Esophagus (tissue), 2 donors: ENCODE measurements around the gene TNRC6A. TPM values are rescaled to one million over a fixed set of nuclear protein-coding genes. Genes with fewer than 3 reads are reported as not detected.
A peak's percentile ranks its signal among the peaks of the same experiment; 100 is the strongest.
"Not testable (repeated sequence)": the region's sequence is repeated elsewhere in the genome, so short reads cannot be mapped to it uniquely, and the experiment has no call there.

Source experiments
- H3K27ac ChIP-seq, 2 donors: one replicate each; pipeline ENCODE4 v1.5.1; 2013; ENCODE audit warnings: low read depth in 2 of 2, mild to moderate bottlenecking in 2 of 2, inconsistent platforms in 1 of 2, low read length in 1 of 2, moderate library complexity in 1 of 2
- H3K27me3 ChIP-seq, 2 donors: one replicate each; pipeline ENCODE4 v1.6.1; 2013; ENCODE audit warnings: low read length in 2 of 2, control low read depth in 1 of 2, mild to moderate bottlenecking in 1 of 2; ENCODE audit not compliant: insufficient read depth in 2 of 2, control insufficient read depth in 1 of 2
- H3K36me3 ChIP-seq, 2 donors: one replicate each; pipeline ENCODE4 v1.6.1; 2013; ENCODE audit warnings: low read length in 1 of 2; ENCODE audit not compliant: control insufficient read depth in 2 of 2, insufficient read depth in 2 of 2
- H3K4me1 ChIP-seq, 2 donors: one replicate each; pipeline ENCODE4 v1.6.1; 2013; ENCODE audit warnings: low read length in 1 of 2; ENCODE audit not compliant: control insufficient read depth in 2 of 2, insufficient read depth in 2 of 2
- H3K4me3 ChIP-seq, 2 donors: one replicate each; pipeline ENCODE4 v1.5.1; 2013; ENCODE audit warnings: low read length in 2 of 2, mild to moderate bottlenecking in 2 of 2, low read depth in 1 of 2, moderate library complexity in 1 of 2
- H3K9me3 ChIP-seq, 2 donors: one replicate each; pipeline ENCODE4 v1.6.1; 2013; ENCODE audit warnings: mild to moderate bottlenecking in 2 of 2, low read depth in 1 of 2, low read length in 1 of 2, moderate library complexity in 1 of 2; ENCODE audit not compliant: control insufficient read depth in 2 of 2, insufficient read depth in 1 of 2
- WGBS, 2 donors: extraction: QIAGEN DNeasy Blood & Tissue Kit; methylation state at CpG; one replicate each; pipeline ENCODE4 v1.1.7; 2013; 5-methylcytosine and 5-hydroxymethylcytosine counted together
- polyA plus RNA-seq, 2 donors: library from polyadenylated mRNA; stranded (reverse); fragments of 200-250 nt; gene quantifications; one replicate each; pipeline ENCODE4 v1.2.3, GENCODE V29; 2013
- donor health status: healthy with polysubstance abuse.
- donor health status: Bipolar disorder and iron deficiency.

The TNRC6A gene
- polyA plus RNA-seq, 2 donors, result 10.0 to 14.7 TPM

DNA sequence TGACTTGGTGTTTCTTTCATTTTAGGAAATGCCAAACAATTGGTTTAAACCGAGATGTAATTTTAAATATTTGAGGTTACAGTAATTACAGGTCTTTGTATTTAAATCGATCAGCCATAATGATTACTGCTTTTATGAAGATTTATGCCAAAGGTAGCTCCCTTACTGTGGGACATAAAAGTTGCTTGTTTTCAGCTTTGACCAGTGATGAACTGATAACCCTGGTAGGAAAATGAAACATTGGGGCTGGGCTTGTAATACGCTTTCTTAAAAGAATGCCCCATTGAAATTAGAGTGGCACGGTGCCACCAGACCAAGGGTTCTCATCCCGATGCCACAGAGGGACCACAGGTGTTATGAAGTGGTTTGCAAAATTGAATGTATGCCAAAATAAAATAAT lies 7.3 kb downstream of the TNRC6A start:
- Histone ChIP-seq H3K27me3 (no peaks in the 10 kb centered on the region), H3K4me3 (no peak overlapping the region), H3K4me1 (no peaks in the 10 kb centered on the region), H3K27ac (peak overlapping the region in 1 of 2 donors; percentile 42), H3K36me3 (peaks cover 0 to 2% of the 10 kb centered on the region in 2 donors), H3K9me3 (no peaks in the 10 kb centered on the region)
- 53 to 56% methylated on average over 5 of the region's 5 CpGs for WGBS, 2 donors

DNA sequence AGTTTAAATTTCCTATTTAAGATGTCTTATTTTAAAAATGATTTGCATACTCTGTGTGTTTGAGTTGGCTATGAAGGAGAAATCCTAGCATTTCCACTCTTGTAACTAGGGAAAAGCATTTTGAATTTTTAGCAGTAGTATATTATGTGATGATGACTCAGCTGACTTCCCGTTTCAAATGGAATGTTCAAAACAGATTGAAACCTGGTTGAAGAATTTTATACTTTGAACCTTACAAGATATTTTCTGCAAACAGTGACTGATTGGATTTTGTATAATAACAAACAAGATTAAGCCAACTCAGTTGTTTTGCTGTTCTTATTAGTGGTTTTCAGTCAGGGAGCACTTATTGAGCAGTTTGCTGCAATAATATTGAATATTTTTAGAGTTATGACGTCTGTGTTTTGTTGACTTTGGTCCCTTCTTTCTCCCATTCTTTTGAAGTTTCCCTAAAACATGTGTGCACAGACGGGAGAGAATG lies 8.0 kb downstream of the TNRC6A start:
- H3K36me3 ChIP-seq, result peaks cover 0 to 2% of the 10 kb centered on the region in 2 donors
- H3K4me1 ChIP-seq, result no peaks in the 10 kb centered on the region
- 18 to 23% methylated on average over 3 of the region's 3 CpGs for WGBS, 2 donors
- no peaks in the 10 kb centered on the region for H3K27me3 ChIP-seq
- no peak overlapping the region for H3K4me3 ChIP-seq
- H3K27ac ChIP-seq, result no peak overlapping the region
- H3K9me3 ChIP-seq, result no peaks in the 10 kb centered on the region

DNA sequence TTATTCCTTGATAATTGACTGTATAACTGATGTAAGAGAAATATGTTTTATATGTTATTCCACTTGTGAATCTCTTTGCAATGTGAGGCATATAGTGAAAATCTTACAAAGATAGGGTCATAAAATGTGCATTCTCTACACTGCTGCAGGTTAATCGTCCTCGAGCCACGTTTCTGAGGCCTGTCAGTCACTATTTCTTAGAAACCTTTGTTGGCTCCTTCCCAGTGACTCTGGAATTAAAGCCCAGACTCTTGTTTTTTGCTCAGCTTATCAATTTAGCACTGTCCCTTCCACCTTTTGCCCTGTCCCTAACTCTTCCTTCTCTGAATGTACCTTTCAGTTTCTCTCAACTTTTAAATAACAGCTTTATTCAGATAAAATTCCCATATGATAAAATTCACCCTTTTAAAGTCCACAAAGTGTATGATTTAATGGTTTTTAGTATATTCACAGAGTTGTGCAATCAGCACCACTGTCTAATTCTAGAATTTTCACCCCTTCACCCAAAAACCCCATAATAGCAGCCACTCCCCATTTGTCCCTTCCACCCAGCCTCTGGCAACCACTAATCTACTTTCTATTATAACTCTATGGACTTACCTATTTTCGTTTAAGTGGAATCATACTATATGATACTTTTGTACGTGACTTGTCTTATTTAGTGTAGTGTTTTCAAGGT lies 8.6 kb downstream of the TNRC6A start:
- Histone ChIP-seq H3K4me3 (no peak overlapping the region), H3K27me3 (no peaks in the 10 kb centered on the region), H3K4me1 (no peaks in the 10 kb centered on the region), H3K9me3 (no peaks in the 10 kb centered on the region), H3K27ac (peak overlapping the region in 1 of 2 donors; percentile 67), H3K36me3 (peaks cover 0 to 2% of the 10 kb centered on the region in 2 donors)
- 66 to 78% methylated on average over 5 of the region's 5 CpGs for WGBS, 2 donors

DNA sequence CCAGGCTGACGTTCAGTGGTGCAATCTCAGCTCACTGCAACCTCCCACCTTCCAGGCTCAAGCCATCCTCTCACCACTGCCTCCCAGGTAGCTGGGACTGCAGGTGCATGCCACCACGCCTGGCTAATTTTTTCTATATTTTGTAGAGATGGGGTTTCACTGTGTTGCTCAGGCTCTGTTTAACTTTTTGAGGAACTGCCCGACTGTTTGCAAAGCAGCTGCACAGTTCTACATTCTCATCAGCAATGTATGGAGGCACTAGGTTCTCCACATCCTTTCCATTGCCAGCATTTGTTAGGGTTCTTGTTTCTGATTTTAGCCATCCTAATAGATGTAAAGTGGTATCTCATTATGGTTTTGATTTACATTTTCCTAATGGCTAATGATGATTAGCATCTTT lies 9.4 kb downstream of the TNRC6A start:
- no peaks in the 10 kb centered on the region for H3K4me1 ChIP-seq
- no peaks in the 10 kb centered on the region for H3K9me3 ChIP-seq

DNA sequence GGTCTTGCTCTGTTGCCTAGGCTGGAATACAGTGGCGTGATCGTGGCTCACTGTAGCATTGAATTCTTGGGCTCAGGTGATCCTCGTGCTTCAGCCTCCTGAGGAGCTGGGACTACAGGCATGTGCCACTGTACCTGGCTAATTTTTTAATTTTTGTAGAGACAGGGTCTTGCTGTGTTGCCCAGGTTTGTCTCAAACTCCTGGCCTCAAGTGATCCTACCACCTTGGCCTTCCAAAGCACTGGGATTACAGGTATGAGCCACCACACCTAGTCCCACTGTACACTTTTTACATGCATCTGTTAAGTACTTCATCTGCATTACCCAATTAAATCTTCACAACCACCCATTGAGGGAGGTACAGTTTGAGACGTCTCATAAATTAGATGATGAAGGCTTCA lies 12.4 kb downstream of the TNRC6A start:
- Histone ChIP-seq H3K27me3 (no peaks in the 10 kb centered on the region), H3K36me3 (no peaks in the 10 kb centered on the region), H3K9me3 (no peaks in the 10 kb centered on the region), H3K27ac (no peak overlapping the region), H3K4me1 (no peaks in the 10 kb centered on the region), H3K4me3 (no peak overlapping the region)
- 93 to 97% methylated on average over 4 of the region's 4 CpGs for WGBS, 2 donors

More for the DNA sequence above, 9.4 kb downstream of the TNRC6A start:
- H3K27me3 ChIP-seq, result no peaks in the 10 kb centered on the region
- H3K27ac ChIP-seq, result no peak overlapping the region
- H3K4me3 ChIP-seq, result no peak overlapping the region
- WGBS, 2 donors, result 86 to 87% methylated on average over 3 of the region's 3 CpGs
- H3K36me3 ChIP-seq, result peaks cover 0 to under 1% of the 10 kb centered on the region in 2 donors

DNA sequence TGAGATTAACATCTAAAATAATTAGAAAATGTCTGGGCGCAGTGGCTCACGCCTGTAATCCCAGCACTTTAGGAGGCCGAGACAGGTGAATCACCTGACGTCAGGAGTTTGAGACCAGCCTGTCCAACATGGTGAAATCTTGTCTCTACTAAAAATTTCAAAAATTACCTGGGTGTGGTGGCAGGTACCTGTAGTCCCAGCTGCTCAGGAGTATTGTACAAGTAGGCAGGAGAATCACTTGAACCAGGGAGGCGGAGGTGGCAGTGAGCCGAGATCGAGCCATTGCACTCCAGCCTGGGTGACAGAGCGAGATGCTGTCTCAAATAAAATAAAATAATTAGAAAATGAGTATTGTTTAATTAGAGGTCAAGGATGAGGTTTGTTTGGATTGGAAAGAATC lies 13.2 kb downstream of the TNRC6A start:
- H3K4me1 ChIP-seq, H3K36me3 ChIP-seq, H3K4me3 ChIP-seq, H3K9me3 ChIP-seq, H3K27ac ChIP-seq, H3K27me3 ChIP-seq: not testable (repeated sequence)
- 92 to 93% methylated on average over 8 of the region's 8 CpGs for WGBS, 2 donors

DNA sequence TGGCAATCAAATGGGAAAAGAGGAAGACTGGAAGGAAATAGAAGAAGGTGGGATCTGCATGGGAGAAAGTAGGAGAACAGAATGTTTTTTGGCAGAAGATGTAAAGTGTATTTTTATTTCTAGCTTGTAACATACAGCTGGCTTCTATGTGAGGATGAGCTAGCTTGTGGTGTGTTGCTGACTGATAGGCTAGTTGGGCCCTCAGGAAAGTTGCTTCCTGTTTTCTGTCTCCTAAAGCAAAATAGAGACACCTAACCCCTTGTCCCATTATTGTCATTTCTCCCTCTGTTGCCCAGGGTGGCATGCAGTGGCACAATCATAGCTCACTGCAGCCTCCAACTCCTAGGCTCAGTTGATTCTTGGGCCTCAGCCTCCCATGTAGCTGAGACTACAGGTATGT lies 15.9 kb downstream of the TNRC6A start:
- H3K4me3 ChIP-seq, result no peak overlapping the region
- no peaks in the 10 kb centered on the region for H3K4me1 ChIP-seq
- H3K27me3 ChIP-seq, result no peaks in the 10 kb centered on the region
- no peaks in the 10 kb centered on the region for H3K36me3 ChIP-seq
- H3K27ac ChIP-seq, result no peak overlapping the region
- no peaks in the 10 kb centered on the region for H3K9me3 ChIP-seq

DNA sequence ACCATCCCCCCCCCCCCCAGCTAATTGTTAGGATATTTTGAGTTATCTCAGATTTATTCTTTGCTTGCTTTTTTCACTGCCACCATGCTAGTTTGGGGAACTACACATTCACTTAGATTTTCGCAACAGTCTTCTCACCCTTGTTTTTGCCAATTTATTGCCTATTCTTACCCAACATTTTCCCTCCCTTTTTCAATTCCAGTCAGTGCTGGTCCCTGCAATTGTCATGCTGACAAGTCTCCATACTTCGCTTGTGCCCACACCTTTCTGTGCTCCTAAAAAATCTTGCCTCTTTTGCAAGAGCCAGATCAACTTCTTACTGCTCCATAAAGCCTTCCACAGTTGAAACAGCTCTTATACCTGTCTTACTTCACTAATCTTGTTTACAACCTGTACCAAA lies 16.3 kb downstream of the TNRC6A start:
- no peak overlapping the region for H3K27ac ChIP-seq
- H3K4me3 ChIP-seq, result no peak overlapping the region
- no peaks in the 10 kb centered on the region for H3K36me3 ChIP-seq
- H3K27me3 ChIP-seq, result no peaks in the 10 kb centered on the region
- H3K9me3 ChIP-seq, result no peaks in the 10 kb centered on the region
- WGBS, 2 donors, result 88 to 94% methylated on average over 2 of the region's 2 CpGs
- no peaks in the 10 kb centered on the region for H3K4me1 ChIP-seq

DNA sequence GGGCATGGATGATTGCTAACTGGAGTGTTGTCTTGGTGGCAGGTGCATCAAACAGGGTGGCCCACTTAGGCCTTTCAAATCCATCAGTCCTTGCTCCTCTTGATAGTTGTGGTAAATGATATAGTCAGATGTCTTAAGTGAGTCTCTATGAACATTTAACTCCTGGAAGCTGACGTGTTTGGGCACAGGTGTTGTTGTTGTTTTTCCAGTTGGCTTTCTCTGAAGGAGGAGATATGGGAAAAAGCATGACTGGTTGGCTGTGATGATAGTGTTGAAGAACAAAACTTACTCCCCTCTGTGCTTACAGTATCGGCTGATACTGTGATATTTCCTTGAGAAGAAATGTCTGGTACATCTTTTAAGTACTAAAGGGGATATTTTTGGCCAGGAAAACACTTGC lies 18.0 kb downstream of the TNRC6A start:
- no peak overlapping the region for H3K27ac ChIP-seq
- H3K36me3 ChIP-seq, result no peaks in the 10 kb centered on the region
- H3K4me1 ChIP-seq, result no peaks in the 10 kb centered on the region
- 65 to 72% methylated on average over 2 of the region's 2 CpGs for WGBS, 2 donors
- no peaks in the 10 kb centered on the region for H3K27me3 ChIP-seq
- no peaks in the 10 kb centered on the region for H3K9me3 ChIP-seq
- no peak overlapping the region for H3K4me3 ChIP-seq

DNA sequence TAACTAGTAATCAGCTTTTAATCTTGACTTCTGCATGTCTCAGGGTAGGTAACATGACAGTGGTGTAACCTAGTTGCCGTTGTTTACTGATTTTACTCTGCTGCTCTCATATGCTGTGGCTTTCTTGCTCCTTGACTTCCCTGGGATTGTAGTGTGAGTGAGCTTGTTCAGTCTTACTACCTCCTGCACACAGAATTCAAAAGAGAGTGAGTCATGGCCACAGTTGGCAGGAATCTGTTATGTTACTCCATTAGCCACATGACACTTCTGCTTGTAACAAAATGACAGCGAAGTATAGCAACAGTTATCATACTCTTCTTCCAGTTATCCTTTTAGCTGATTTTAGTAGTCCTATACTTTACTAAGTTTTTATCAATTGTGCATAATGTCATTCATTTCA lies 18.8 kb downstream of the TNRC6A start:
- Histone ChIP-seq H3K4me1 (no peaks in the 10 kb centered on the region), H3K36me3 (no peaks in the 10 kb centered on the region), H3K27ac (no peak overlapping the region), H3K4me3 (no peak overlapping the region), H3K9me3 (no peaks in the 10 kb centered on the region), H3K27me3 (no peaks in the 10 kb centered on the region)
- 37 to 53% methylated on average over 2 of the region's 2 CpGs for WGBS, 2 donors
